Measurements from ENCODE around the gene CTSK. TPM values are rescaled to one million over a fixed set of nuclear protein-coding genes. Genes with fewer than 3 reads are reported as not detected.
"Not testable (repeated sequence)": the region's sequence is repeated elsewhere in the genome, so short reads cannot be mapped to it uniquely, and the experiment has no call there.

The CTSK gene
- total RNA-seq, 1 experiment from 2014 or later = 5.6 TPM

DNA sequence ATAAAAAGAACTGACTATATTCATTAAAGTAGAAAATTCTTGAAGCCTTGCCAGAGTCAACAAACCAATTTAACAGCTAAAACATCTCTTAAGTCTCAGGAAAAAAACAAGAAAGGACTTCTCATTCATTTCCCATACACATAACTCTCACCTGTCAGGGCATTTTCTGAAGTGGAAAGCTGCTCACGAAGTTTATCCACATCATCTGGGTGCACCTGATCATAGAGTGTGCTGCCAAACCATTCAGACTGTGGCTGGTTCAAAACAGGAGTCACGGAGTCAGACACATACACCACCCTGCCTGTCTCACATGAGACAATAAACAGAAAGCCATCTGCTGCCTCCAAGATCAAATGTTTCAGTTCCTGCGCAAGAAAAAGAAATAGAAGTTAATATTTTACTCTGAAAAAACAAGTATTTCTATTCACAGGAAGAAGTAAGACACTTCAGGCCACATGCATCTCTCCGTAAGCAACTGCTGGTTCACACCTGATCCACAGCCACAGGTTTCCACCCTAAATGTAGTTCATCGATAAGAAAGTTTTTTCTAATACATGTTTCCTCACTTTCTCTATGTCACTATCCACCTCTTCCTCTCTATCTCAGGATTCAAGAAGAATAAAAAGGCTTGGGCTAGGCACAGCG lies 28.2 kb upstream of the CTSK start:
- no peaks in the 10 kb centered on the region for H4K20me1 ChIP-seq (ENCODE audit: low read length)

DNA sequence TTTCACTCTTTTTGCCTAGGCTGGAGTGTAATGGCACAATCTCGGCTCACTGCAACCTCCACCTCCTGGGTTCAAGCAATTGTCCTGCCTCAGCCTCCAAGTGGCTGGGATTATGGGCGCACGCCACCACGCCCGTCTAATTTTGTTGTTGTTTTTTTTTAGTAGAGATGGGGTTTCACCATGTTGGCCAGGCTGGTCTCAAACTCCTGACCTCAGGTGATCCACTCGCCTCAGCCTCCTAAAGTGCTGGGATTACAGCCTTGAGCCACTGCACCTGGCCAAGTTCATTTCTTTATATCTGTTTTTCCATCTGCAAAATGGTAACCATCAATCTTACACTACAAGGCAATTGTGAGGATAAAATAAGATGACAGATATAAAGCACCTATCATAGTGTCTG lies 25.9 kb upstream of the CTSK start:
- H2AFZ ChIP-seq (ENCODE audit: low read length); H3F3A ChIP-seq (ENCODE audit: low read length, unreplicated experiment); H3K27me3 ChIP-seq (ENCODE audit: low read length); H3K9ac ChIP-seq (ENCODE audit: low read length); H3K79me2 ChIP-seq (ENCODE audit: low read length); ATAC-seq; H3K4me1 ChIP-seq (ENCODE audit: insufficient read depth, low read length); H3K9me2 ChIP-seq (replicated peaks; ENCODE audit: low read length); H3K4me2 ChIP-seq (ENCODE audit: low read length); BruUV-seq (replicated peaks); H3K9me3 ChIP-seq (ENCODE audit: low read length); POLR2A ChIA-PET (ENCODE audit: unreplicated experiment); CTCF ChIA-PET; H4K20me1 ChIP-seq (ENCODE audit: low read length); H3K27ac ChIP-seq (ENCODE audit: low read length); H3K4me3 ChIP-seq (ENCODE audit: low read length); DNase-seq: not testable (repeated sequence)
- H3K36me3 ChIP-seq (ENCODE audit: low read depth, low read length) = peaks cover 40% of the 10 kb centered on the region
- intact Hi-C loops (cut with micrococcal nuclease) = loop anchor here (10.0 kb wide), 1 partner anchor 91 kb away; the partner anchor contains the start of gene SETDB1

More for the DNA sequence above, 28.2 kb upstream of the CTSK start:
- Histone ChIP-seq H3K27me3 (ENCODE audit: low read length) (no peaks in the 10 kb centered on the region), H3K27ac (ENCODE audit: low read length) (no peak overlapping the region), H3K9ac (ENCODE audit: low read length) (no peak overlapping the region), H3K79me2 (ENCODE audit: low read length) (no peaks in the 10 kb centered on the region), H3K9me2 (replicated peaks; ENCODE audit: low read length) (no peaks in the 10 kb centered on the region), H3F3A (ENCODE audit: low read length, unreplicated experiment) (no peaks in the 10 kb centered on the region), H3K4me3 (ENCODE audit: low read length) (no peak overlapping the region), H3K4me1 (ENCODE audit: insufficient read depth, low read length) (no peaks in the 10 kb centered on the region), H3K4me2 (ENCODE audit: low read length) (no peak overlapping the region), H2AFZ (ENCODE audit: low read length) (no peak overlapping the region), H3K36me3 (ENCODE audit: low read depth, low read length) (peaks cover 27% of the 10 kb centered on the region; the same call in 1 of the 2 replicates), H3K9me3 (ENCODE audit: low read length) (no peaks in the 10 kb centered on the region)
- intact Hi-C loops (cut with micrococcal nuclease) = loop anchor here (10.0 kb wide), 1 partner anchor 89 kb away; the partner anchor contains the start of gene SETDB1
- BruUV-seq (replicated peaks) = no TSS peak
- POLR2A ChIA-PET (ENCODE audit: unreplicated experiment) = interaction anchor here (0.6 kb wide), 1 partner anchor 222 kb away, joined by 3 read pairs; no protein-coding TSS in a partner anchor
- DNase-seq (no peak), ATAC-seq (no peak)
- CTCF ChIA-PET = no interaction called here
- TF ChIP-seq, protein P1, sequence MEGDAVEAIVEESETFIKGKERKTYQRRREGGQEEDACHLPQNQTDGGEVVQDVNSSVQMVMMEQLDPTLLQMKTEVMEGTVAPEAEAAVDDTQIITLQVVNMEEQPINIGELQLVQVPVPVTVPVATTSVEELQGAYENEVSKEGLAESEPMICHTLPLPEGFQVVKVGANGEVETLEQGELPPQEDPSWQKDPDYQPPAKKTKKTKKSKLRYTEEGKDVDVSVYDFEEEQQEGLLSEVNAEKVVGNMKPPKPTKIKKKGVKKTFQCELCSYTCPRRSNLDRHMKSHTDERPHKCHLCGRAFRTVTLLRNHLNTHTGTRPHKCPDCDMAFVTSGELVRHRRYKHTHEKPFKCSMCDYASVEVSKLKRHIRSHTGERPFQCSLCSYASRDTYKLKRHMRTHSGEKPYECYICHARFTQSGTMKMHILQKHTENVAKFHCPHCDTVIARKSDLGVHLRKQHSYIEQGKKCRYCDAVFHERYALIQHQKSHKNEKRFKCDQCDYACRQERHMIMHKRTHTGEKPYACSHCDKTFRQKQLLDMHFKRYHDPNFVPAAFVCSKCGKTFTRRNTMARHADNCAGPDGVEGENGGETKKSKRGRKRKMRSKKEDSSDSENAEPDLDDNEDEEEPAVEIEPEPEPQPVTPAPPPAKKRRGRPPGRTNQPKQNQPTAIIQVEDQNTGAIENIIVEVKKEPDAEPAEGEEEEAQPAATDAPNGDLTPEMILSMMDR (conservative IDR thresholded peaks at IDR 0.05; ENCODE audit: low read depth, low read length) = no peak
- TF ChIP-seq EZH2phosphoT487 (IDR thresholded peaks at IDR 0.05; ENCODE audit: borderline replicate concordance, low read length) (no peak), EZH2 (IDR thresholded peaks at IDR 0.05; ENCODE audit: low read length, unreplicated experiment) (no peak)

DNA sequence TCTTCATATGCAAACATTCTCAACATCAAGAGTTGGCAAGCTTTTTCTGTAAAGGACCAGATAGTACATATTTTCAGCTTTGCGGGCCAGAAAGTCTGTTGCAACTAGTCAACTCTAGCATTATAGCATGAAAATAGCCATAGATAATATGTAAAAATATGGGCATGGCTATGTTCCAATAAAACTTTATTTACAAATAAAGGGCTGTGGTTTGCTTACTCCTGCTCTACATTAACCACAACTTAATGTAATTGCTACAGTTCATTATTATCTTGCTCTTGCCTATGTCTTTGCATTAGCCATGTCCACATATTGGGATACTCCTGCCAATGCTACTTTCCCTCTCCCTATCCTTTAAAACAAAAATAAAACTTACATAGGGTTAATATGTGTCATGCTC lies 24.5 kb upstream of the CTSK start:
- Histone ChIP-seq H3K27ac (ENCODE audit: low read length) (no peak overlapping the region), H3K36me3 (ENCODE audit: low read depth, low read length) (peaks cover 53% of the 10 kb centered on the region), H3K27me3 (ENCODE audit: low read length) (no peaks in the 10 kb centered on the region), H3K4me3 (ENCODE audit: low read length) (no peak overlapping the region), H4K20me1 (ENCODE audit: low read length) (no peaks in the 10 kb centered on the region), H3K79me2 (ENCODE audit: low read length) (no peaks in the 10 kb centered on the region), H3K9me2 (replicated peaks; ENCODE audit: low read length) (no peaks in the 10 kb centered on the region), H3K9me3 (ENCODE audit: low read length) (no peaks in the 10 kb centered on the region), H3K4me1 (ENCODE audit: insufficient read depth, low read length) (no peaks in the 10 kb centered on the region), H3F3A (ENCODE audit: low read length, unreplicated experiment) (no peaks in the 10 kb centered on the region), H3K9ac (ENCODE audit: low read length) (no peak overlapping the region), H3K4me2 (ENCODE audit: low read length) (no peak overlapping the region), H2AFZ (ENCODE audit: low read length) (no peak overlapping the region)
- TF ChIP-seq EZH2phosphoT487 (IDR thresholded peaks at IDR 0.05; ENCODE audit: borderline replicate concordance, low read length) (no peak), EZH2 (IDR thresholded peaks at IDR 0.05; ENCODE audit: low read length, unreplicated experiment) (no peak)
- TF ChIP-seq, protein P1 (conservative IDR thresholded peaks at IDR 0.05; ENCODE audit: low read depth, low read length) = no peak
- no TSS peak for BruUV-seq (replicated peaks)
- DNase-seq (no peak), ATAC-seq (no peak)
- ChIA-PET POLR2A (ENCODE audit: unreplicated experiment) (no interaction called here), CTCF (no interaction called here)
- intact Hi-C loops (cut with micrococcal nuclease) = loop anchor here (10.0 kb wide), 1 partner anchor 92 kb away; the partner anchor contains the start of gene SETDB1
